HG03432 (cell line): Measurements from ENCODE around the gene GPR18.

Experiments
- ATAC-seq: cut with Tn5 transposase; IDR thresholded peaks from one replicate; pipeline ENCODE4 v1.9.1; 2021; ENCODE audit warnings: mild to moderate bottlenecking, moderate library complexity; ENCODE audit not compliant: unreplicated experiment

GPR18 gene

GRCh38 chr13:99258210-99258860, at the start of gene GPR18:
GPR18 (minus strand) TSS chr13:99258379; CDS start chr13:99255872, 2,507 bp downstream.
- ATAC-seq, result peak; percentile 87

- ATAC-seq, result peak; percentile 57
Measured at GRCh38 chr13:99307648-99308339, 49.6 kb upstream of the GPR18 start.

GRCh38 chr13:99307247-99307646, 49.1 kb upstream of the GPR18 start, which contains the start of gene GPR183:
GPR183 (minus strand) TSS chr13:99307399; CDS start chr13:99296145, 11,254 bp downstream.
- ATAC-seq, result peak; percentile 68

GRCh38 chr13:99305566-99305965, 47.4 kb upstream of the GPR18 start:
- ATAC-seq, result no peak

- ATAC-seq, result no peak
Measured at GRCh38 chr13:99305158-99305557, 47.0 kb upstream of the GPR18 start.

- no peak for ATAC-seq
Measured at GRCh38 chr13:99304541-99304940, 46.4 kb upstream of the GPR18 start.

- no peak for ATAC-seq
Measured at GRCh38 chr13:99303863-99304521, 45.8 kb upstream of the GPR18 start.

- no peak for ATAC-seq
Measured at GRCh38 chr13:99302637-99303505, 44.7 kb upstream of the GPR18 start.

GRCh38 chr13:99301913-99302636, 43.9 kb upstream of the GPR18 start:
- ATAC-seq, result no peak

GRCh38 chr13:99301056-99301838, 43.1 kb upstream of the GPR18 start:
- ATAC-seq, result no peak

GRCh38 chr13:99299920-99300341, 41.8 kb upstream of the GPR18 start:
- ATAC-seq, result no peak

GRCh38 chr13:99299256-99299919, 41.2 kb upstream of the GPR18 start:
- no peak for ATAC-seq

- ATAC-seq, result no peak
Measured at GRCh38 chr13:99298056-99298455, 39.9 kb upstream of the GPR18 start.

- ATAC-seq, result no peak
Measured at GRCh38 chr13:99297331-99297730, 39.2 kb upstream of the GPR18 start.

- peak; percentile 61 for ATAC-seq
Measured at GRCh38 chr13:99296398-99296797, 38.2 kb upstream of the GPR18 start.

- no peak for ATAC-seq
Measured at GRCh38 chr13:99295488-99296252, 37.5 kb upstream of the GPR18 start.

- no peak for ATAC-seq
Measured at GRCh38 chr13:99294958-99295357, 36.8 kb upstream of the GPR18 start.

- ATAC-seq, result no peak
Measured at GRCh38 chr13:99294198-99294597, 36.0 kb upstream of the GPR18 start.
